Endothelial cell (in vitro differentiated cells): ENCODE data around the gene GNG3. TPM values are rescaled to one million over a fixed set of nuclear protein-coding genes. Genes with fewer than 3 reads are reported as not detected.
A peak's percentile ranks its signal among the peaks of the same experiment; 100 is the strongest.
"Not testable (repeated sequence)": the region's sequence is repeated elsewhere in the genome, so short reads cannot be mapped to it uniquely, and the experiment has no call there.

Source experiments
- DNase-seq: peaks from one replicate; pipeline ENCODE4 v3.0.0; 2021; ENCODE audit warnings: low spot score
- H3K27ac Mint-ChIP-seq: one replicate; pipeline ENCODE4 v1.8.0; 2021; ENCODE audit warnings: mixed read lengths, inconsistent platforms; ENCODE audit not compliant: unreplicated experiment
- H3K27me3 Mint-ChIP-seq: one replicate; pipeline ENCODE4 v1.8.0; 2021; ENCODE audit warnings: mild to moderate bottlenecking, moderate library complexity, mixed read lengths, inconsistent platforms; ENCODE audit not compliant: unreplicated experiment
- H3K36me3 Mint-ChIP-seq: one replicate; pipeline ENCODE4 v1.8.0; 2021; ENCODE audit warnings: mild to moderate bottlenecking, low read depth, mixed read lengths, inconsistent platforms; ENCODE audit not compliant: unreplicated experiment
- H3K4me1 Mint-ChIP-seq: one replicate; pipeline ENCODE4 v1.8.0; 2021; ENCODE audit warnings: mild to moderate bottlenecking, mixed read lengths, inconsistent platforms; ENCODE audit not compliant: unreplicated experiment
- H3K4me3 Mint-ChIP-seq: one replicate; pipeline ENCODE4 v1.8.0; 2021; ENCODE audit warnings: mild to moderate bottlenecking, mixed read lengths, inconsistent platforms; ENCODE audit not compliant: unreplicated experiment
- H3K9me3 Mint-ChIP-seq: one replicate; pipeline ENCODE4 v1.8.0; 2021; ENCODE audit warnings: mixed read lengths, inconsistent platforms; ENCODE audit not compliant: unreplicated experiment
- total RNA-seq: library from RNA; stranded (reverse); fragmentation: NEBNext Ultra II Directional; extraction: Animal tissue kit (Norgen Biotek cat#: 25700); gene quantifications from one replicate; pipeline ENCODE4 v1.2.1, GENCODE V29; 2021; ENCODE audit not compliant: unreplicated experiment
- TF ChIP-seq, protein P1 (sequence below): fragments of 200-600 bp; sonication (generic); IDR thresholded peaks from one replicate; pipeline ENCODE4 v1.5.0; 2021; ENCODE audit warnings: antibody characterized with exemption; ENCODE audit not compliant: unreplicated experiment

The GNG3 gene
- total RNA-seq, 1 donor from 2014 or later = 1.1 TPM

DNA sequence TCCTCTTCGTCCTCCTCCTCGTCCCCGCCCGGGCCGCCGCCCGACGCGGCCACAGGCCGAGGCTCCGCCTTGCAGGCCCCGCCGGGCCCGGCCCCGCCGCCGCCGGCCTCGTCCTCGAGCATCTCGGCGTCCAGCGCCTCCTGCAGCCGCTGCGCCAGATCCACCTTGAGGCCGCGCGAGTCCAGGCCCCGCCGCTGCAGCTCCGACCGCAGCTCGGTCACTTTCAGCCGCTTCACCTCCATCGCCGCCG lies 19.4 kb downstream of the GNG3 start:
- peaks cover 31% of the 10 kb centered on the region for H3K4me1 Mint-ChIP-seq

DNA sequence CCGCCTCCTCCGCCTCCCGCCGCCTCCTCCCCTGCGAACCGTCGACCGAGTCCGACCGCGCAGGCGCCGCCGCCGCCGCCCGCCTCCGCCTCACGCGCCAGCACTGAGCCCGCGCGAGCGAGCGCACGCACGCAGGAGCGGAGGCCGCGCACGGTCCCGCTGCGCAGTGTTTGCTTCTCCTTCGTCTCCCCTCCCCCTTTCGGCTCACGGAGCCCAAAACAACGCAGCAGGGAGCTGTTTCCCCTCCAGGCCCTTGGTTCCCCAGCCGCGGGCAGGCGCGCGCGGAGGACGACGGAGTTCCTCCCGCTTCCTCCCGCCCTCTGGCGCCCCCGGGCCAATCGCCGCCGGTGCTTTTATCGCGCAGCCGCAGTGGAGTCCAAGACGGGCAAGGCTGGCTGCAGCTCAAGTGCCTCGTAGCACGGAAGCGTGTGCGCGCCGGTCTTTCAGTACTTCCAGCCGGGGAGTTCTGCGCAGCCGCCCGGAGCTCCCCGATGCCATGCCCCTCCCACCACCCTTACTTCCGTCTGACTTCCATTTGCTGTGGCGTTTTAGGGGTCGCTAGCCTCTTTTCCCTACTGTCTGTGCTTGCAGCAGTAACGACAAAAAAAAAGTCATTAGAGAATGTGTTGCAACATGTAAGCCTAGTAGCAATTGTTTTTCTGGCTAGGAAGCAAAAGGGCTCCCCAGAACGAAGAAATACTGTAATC lies 19.8 kb downstream of the GNG3 start, which contains the start of gene HNRNPUL2:
HNRNPUL2 (minus strand) TSS at position 293 of the 707 bp plus-strand sequence. CDS start 301 bp downstream, outside the sequence.
- peak; percentile 98 for DNase-seq
- peak within 1 kb of the TSS; percentile 99 for H3K4me3 Mint-ChIP-seq
- H3K36me3 Mint-ChIP-seq = peaks cover 28% of the 10 kb centered on the region
- peaks cover 21% of the 10 kb centered on the region for H3K27me3 Mint-ChIP-seq
- H3K9me3 Mint-ChIP-seq = no peaks in the 10 kb centered on the region
- TF ChIP-seq, protein P1, sequence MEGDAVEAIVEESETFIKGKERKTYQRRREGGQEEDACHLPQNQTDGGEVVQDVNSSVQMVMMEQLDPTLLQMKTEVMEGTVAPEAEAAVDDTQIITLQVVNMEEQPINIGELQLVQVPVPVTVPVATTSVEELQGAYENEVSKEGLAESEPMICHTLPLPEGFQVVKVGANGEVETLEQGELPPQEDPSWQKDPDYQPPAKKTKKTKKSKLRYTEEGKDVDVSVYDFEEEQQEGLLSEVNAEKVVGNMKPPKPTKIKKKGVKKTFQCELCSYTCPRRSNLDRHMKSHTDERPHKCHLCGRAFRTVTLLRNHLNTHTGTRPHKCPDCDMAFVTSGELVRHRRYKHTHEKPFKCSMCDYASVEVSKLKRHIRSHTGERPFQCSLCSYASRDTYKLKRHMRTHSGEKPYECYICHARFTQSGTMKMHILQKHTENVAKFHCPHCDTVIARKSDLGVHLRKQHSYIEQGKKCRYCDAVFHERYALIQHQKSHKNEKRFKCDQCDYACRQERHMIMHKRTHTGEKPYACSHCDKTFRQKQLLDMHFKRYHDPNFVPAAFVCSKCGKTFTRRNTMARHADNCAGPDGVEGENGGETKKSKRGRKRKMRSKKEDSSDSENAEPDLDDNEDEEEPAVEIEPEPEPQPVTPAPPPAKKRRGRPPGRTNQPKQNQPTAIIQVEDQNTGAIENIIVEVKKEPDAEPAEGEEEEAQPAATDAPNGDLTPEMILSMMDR = no peak
- H3K27ac Mint-ChIP-seq = peak within 1 kb of the TSS; percentile 96
- H3K4me1 Mint-ChIP-seq = peaks cover 31% of the 10 kb centered on the region

More for the DNA sequence above, 19.4 kb downstream of the GNG3 start:
- TF ChIP-seq, protein P1 = no peak
- Mint-ChIP-seq H3K4me3 (peak overlapping the region; percentile 99), H3K27ac (no peak overlapping the region), H3K9me3 (no peaks in the 10 kb centered on the region), H3K36me3 (peaks cover 33% of the 10 kb centered on the region), H3K27me3 (peaks cover 21% of the 10 kb centered on the region)
- no peak for DNase-seq

DNA sequence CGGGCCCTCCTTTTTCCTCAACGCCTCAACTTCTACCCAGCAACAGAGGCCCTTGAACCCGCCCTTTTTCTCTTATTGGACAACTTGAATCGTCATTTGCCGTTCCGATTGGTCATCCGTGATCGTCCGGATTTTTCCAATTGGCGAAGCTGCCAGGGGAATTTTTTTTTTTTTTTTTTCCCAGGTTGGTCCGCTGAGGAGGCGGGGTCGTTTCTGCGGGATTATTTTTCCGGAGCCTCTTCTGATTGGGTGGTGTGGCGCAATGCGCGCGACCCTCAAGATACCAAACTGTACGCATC lies 20.3 kb downstream of the GNG3 start:
- Mint-ChIP-seq H3K27me3 (peaks cover 21% of the 10 kb centered on the region), H3K4me3 (peak overlapping the region; percentile 99), H3K4me1 (peaks cover 31% of the 10 kb centered on the region), H3K9me3 (no peaks in the 10 kb centered on the region), H3K27ac (peak overlapping the region; percentile 96), H3K36me3 (peaks cover 23% of the 10 kb centered on the region)
- DNase-seq = peak; percentile 74
- TF ChIP-seq, protein P1 = no peak

DNA sequence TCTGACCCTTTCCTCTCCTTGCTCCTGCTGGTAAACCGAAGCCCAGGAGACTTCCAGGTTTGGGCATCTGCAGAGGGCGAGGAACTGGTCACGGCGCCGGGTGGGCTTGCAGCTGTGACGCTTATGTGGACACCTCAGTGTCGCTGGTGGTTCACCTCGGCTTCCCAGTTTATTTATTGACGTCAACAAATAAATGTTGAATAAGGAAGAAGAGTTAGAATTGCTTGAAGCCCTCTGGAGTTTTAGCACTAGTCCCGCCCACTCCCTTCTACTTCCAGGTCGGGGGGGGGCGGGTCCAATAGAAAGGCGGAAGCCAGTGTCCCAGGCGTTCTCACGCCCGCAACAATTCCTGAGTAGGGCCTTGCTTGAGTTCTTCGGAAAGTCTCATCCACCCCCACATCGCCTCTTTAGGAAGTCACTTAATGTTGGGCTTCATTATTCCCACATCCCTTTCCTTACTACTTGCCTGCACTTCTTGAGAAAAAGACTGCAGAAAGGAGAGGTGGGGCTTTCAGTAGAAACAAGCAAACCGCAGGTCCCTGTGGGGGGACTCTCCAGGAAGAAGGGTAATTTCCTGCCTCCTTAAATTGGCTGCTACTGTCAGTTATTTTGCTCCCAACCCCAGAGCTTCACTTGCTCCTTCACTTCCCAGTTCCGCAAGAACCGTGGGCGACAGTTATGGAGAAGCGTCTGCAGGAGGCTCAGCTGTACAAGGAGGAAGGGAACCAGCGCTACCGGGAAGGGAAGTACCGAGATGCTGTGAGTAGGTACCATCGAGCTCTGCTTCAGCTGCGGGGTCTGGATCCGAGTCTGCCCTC lies 20.9 kb downstream of the GNG3 start, which contains the start of gene TTC9C:
TTC9C (plus strand) TSS at position 316 of the 818 bp plus-strand sequence; CDS start at position 679, 363 bp downstream.
- peak within 1 kb of the TSS; percentile 96 for H3K27ac Mint-ChIP-seq
- peaks cover 26% of the 10 kb centered on the region for H3K36me3 Mint-ChIP-seq
- no peaks in the 10 kb centered on the region for H3K9me3 Mint-ChIP-seq
- peak; percentile 78 for DNase-seq
- H3K4me3 Mint-ChIP-seq = peak within 1 kb of the TSS; percentile 99
- H3K4me1 Mint-ChIP-seq = peaks cover 31% of the 10 kb centered on the region
- TF ChIP-seq, protein P1 = no peak
- H3K27me3 Mint-ChIP-seq = peaks cover 21% of the 10 kb centered on the region

DNA sequence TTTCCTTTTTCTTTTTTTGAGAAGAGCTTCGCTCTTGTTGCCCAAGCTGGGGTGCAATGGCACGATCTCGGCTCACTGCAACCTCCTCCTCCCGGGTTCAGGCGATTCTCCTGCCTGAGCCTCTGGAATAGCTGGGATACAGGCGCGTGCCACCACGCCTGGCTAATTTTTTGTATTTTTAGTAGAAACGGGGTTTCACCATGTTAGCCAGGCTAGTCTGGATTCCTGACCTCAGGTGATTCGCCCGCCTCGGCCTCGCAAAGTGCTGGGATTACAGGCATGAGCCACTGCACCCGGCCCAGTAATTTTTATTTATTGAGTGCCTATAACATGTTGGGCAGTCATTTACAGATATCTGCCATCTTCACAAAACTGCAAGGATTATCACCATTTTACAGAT lies 22.6 kb downstream of the GNG3 start:
- Mint-ChIP-seq H3K27me3 (peaks cover 20% of the 10 kb centered on the region), H3K4me1 (peaks cover 18% of the 10 kb centered on the region), H3K4me3 (peak overlapping the region; percentile 59), H3K36me3 (peaks cover 17% of the 10 kb centered on the region)
- H3K9me3 Mint-ChIP-seq, H3K27ac Mint-ChIP-seq, DNase-seq: not testable (repeated sequence)
